GM06990 (cell line): ENCODE data around the gene POTEJ.
"Not testable (repeated sequence)": the region's sequence is repeated elsewhere in the genome, so short reads cannot be mapped to it uniquely, and the experiment has no call there.

ENCODE experiments used
- DNase-seq: peaks from one replicate; pipeline ENCODE4 v3.0.0-alpha.2; 2011; ENCODE audit not compliant: insufficient read length; ENCODE audit errors: extremely low read depth
- H3K27me3 ChIP-seq: replicated peaks from 2 replicates; pipeline ENCODE4 v1.6.0; 2011; ENCODE audit warnings: low read length; ENCODE audit not compliant: control insufficient read depth, insufficient read depth
- H3K36me3 ChIP-seq: 2 replicates; pipeline ENCODE4 v1.5.1; 2011; ENCODE audit warnings: low read length; ENCODE audit not compliant: control insufficient read depth, insufficient read depth
- H3K4me3 ChIP-seq: replicated peaks from 2 replicates; pipeline ENCODE4 v1.5.1; 2011; ENCODE audit warnings: low read depth, mild to moderate bottlenecking, control low read depth, low read length

POTEJ gene

DNA sequence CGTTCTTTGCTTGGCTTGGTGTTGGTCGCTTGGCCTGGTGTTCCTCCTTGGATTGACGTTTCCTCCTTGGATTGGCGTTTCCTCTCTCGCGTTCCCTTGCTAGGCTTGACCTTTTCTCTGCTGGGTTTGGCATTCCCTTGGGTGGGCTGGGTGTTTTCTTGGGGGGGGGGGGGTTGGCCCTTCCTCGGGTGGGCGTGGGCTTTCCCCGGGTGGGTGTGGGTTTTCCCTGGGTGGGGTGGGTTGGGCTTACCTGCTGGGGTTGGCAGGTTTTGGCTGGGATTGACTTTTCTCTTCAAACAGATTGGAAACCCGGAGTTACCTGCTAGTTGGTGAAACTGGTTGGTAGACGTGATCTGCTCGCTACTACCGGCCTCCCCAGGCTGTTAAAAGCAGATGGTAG lies at the start of gene POTEJ:
Gene POTEJ (plus strand): TSS at position 301 of the 400 bp plus-strand sequence. CDS start 93 bp downstream, at position 394.
- not testable (repeated sequence) for H3K36me3 ChIP-seq

DNA sequence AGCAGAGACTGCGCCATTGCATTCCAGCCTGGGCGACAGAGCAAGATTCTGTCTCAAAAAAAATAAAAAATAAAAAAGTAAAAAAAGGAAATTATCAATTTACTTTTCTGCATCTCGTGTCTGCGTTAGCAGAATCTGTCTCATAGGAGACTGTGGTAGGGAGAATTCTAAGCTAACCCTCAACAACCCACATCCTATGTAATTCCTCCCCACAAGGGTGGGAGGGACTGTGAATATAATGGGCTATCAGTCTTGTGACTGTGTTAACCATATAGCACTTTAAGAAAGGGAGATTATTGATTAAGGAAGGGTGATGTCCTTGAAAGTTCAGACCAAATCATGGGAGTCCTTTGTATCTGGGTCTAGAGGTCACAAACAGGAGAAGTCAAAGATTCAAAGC lies 45.1 kb upstream of the POTEJ start:
- not testable (repeated sequence) for DNase-seq, H3K4me3 ChIP-seq, H3K36me3 ChIP-seq, H3K27me3 ChIP-seq

More for the DNA sequence above, at the start of gene POTEJ:
- H3K27me3 ChIP-seq, H3K4me3 ChIP-seq, DNase-seq: not testable (repeated sequence)

DNA sequence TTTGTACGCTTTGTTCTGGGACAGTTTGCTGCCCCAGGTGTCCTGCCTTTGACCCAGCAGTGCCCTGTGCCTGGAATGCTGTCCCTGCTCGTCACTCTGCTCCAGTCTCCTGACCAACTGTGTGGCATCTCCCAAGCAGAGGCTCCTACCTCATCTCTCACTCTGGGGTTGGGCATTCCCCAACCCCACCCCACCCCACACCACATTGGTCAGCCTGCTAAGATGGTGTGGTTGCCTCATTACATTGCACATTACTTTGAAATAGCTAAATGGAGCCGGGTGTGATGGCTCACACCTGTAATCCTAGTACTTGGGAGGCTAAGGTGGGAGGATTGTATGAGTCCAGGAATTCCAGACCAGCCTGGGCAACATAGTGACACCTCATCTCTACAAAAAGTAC lies 39.3 kb upstream of the POTEJ start:
- not testable (repeated sequence) for DNase-seq, H3K36me3 ChIP-seq, H3K27me3 ChIP-seq, H3K4me3 ChIP-seq

DNA sequence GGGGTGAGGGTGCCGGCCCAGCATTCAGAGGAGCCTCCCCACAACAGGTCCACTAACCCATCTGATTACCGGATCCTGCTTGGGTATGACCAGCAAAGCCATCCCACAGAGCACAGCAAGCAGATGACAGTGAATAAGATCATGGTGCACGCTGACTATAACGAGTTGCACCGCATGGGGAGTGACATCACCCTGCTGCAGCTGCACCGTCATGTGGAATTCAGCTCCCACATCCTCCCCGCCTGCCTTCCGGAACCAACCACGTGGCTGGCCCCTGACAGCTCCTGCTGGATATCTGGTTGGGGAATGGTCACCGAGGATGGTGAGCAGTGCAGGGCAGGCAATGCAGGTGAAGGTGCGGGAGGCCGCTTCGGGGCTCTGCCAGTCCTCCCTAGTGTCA lies 37.0 kb upstream of the POTEJ start:
- not testable (repeated sequence) for H3K4me3 ChIP-seq, H3K36me3 ChIP-seq, H3K27me3 ChIP-seq, DNase-seq

DNA sequence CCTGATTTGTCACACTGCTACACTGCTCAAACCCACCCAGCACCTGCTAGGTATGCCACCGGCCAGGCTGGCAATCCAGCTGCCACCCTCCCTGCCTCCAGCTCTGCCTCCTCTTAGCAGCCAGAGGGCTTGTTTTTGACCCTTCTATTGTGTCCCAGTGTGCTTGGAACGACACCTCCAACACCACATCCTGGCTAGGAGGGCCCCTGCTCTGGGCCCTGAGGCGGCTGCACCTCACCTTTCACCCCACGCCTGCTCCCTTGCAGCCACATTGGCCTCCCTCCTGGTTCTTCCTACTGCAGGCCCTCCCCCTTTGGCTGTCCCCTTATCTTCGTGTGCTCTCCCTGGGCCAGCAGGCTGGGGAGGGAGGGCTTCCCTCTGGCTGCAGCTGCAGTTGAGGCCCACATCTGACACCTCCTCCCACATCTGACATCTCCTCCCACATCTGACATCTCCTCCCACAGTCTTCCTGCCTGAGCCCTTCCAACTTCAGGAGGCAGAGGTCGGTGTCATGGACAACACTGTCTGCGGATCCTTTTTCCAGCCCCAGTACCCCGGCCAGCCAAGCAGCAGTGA lies 34.9 kb upstream of the POTEJ start:
- DNase-seq, H3K36me3 ChIP-seq, H3K27me3 ChIP-seq, H3K4me3 ChIP-seq: not testable (repeated sequence)

DNA sequence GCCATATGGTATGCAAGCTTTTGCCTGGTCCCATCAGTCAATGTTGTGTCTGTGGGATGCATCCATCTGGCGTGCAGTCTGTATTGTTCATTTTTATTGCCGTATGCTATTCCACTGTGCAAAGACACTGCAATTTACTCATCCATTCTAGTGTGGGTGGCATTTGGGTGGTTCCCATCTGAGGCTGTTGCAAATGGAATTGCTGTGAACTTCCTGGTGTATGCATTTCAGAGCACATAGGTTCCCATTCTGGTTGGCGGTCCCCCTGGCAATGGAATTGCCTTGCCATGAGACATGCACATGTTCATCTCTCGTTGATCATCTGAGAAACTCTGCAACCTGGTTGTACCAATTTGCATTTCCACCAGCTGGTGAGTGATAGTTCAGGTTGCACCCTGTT lies 33.7 kb upstream of the POTEJ start:
- H3K4me3 ChIP-seq, H3K27me3 ChIP-seq, H3K36me3 ChIP-seq, DNase-seq: not testable (repeated sequence)

DNA sequence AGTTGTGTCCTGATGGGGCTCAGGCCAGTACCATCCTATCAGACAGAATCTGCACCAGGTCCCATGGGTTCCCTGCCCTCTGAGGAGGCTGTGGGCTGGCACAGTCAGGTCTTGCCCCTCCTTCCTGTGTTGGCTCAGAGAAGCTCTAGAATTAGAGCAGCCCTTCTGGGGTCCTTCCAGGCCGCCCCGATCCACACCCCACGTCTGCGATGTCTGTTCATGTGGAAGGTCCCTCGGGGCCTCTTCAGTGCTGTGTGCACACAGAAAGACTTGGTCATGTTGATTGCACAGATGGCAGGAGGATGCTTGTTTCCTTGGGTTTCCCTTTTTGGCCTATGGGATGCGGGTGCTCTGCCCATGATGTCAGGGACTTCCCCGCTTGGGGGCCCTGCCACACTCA lies 32.1 kb upstream of the POTEJ start:
- not testable (repeated sequence) for DNase-seq, H3K4me3 ChIP-seq, H3K36me3 ChIP-seq, H3K27me3 ChIP-seq

DNA sequence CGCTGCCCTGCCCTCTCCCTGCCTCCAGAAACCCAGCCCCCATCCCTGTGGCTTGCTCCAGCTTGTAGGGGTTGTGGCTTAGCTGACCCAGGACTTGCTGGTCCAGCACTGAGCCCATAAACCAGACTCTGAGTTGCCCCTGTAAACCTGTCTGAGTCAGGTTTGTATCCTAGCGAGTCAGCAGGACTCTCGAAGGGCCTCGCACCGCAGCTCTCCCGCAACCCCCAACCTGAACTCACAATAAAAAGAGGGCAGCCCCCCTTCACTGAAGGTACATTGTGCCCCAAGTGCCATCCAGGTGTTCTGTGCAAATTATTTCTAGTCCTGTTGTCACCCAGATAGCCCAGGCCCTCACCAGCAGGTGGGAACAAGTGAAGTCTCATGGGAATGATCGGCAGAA lies 29.7 kb upstream of the POTEJ start:
- not testable (repeated sequence) for DNase-seq, H3K36me3 ChIP-seq, H3K27me3 ChIP-seq, H3K4me3 ChIP-seq

DNA sequence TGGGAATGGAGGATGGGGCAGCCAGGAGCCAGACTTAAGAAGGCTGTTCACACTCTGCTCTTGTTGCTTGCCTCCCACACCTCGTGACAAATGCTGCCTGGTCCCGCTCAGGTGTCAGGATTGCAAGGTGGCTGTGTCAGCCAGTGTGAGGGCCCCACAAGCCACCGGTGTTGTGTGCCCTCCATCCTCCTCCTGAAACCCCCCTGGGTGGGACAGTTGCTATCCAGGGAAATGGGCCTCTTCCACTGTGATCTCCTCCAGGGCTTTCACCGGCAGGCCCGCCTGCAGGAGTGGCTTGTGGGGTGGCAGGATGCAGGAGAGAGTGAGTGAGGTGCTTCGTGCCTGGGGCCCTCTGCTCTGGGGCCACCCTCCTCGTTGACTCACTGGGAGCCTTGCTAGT lies 28.3 kb upstream of the POTEJ start:
- H3K36me3 ChIP-seq, H3K4me3 ChIP-seq, H3K27me3 ChIP-seq, DNase-seq: not testable (repeated sequence)

DNA sequence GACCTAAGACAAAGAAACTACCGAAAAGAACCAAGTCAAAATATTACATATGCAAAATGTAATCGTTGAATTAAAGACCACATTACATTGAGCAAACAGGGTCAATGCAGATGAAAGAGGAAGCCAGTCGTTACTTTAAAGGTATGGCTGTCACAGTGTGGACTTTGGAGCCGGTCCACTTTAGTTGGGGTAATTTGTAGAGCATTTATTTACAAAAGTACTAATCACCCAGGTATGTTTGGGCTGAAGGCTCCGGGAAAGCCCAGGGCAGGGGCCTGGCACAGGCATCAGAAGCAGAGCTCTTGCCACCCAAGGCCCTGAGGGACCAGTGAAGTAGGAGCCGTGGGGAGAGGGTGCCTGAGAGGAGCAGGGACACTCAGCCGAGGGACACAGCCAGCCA lies 27.7 kb upstream of the POTEJ start:
- not testable (repeated sequence) for DNase-seq, H3K27me3 ChIP-seq, H3K4me3 ChIP-seq, H3K36me3 ChIP-seq

DNA sequence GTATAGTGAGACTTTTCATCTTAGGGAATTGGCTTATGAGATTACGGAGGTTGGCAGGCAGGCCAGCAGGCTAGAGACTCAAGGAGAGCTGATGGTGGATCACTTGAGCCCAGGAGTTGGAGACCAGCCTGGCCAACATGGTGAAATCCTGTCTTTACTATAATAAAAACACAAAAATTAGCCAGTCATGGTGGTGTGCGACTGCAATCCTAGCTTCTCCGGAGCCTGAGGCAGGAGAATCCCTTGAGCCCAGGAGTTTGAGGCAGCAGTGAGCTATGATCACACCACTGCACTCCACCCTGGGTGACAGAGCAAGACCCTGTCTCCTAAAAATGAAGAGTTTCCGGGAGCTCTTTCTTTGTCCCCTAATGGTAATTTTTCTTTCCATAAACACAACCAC lies 26.5 kb upstream of the POTEJ start:
- not testable (repeated sequence) for DNase-seq, H3K27me3 ChIP-seq, H3K36me3 ChIP-seq, H3K4me3 ChIP-seq

DNA sequence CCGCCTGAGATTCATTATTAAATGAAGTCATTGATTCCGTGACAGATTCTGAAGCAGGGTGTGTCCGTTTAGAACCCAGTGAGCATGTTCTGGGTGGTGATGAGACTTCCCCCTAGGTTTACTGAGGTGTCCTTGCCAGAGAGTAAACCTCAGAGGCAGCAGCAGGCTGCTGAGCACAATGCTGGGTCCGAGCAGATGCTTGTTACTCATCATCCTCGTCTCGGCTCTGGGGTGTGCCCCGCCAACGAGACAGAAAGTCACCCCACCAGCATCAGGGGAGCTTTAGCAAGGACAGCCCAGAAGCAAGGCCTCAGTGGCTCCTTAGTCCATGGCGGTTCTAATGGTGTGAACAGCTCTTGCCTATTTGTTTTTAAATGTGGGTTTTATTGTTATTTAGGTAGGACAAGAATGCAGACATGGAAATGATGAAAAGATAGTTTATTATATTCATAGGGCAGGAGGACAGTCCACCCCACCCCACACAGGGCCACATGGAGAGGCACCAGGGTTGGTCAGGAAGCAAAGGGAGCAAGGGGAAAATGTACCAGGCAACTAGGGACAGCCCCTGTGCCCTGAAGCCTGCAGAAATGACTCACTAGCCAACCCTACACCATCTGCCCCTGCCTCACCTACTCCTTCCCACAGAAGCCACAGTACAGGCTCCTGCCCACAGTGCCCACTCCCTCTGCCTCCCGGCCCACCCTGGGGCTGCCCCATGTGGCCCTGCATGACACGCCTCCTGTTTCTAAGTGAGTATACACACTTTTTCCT lies 22.4 kb upstream of the POTEJ start:
- not testable (repeated sequence) for H3K27me3 ChIP-seq, H3K36me3 ChIP-seq, H3K4me3 ChIP-seq, DNase-seq

DNA sequence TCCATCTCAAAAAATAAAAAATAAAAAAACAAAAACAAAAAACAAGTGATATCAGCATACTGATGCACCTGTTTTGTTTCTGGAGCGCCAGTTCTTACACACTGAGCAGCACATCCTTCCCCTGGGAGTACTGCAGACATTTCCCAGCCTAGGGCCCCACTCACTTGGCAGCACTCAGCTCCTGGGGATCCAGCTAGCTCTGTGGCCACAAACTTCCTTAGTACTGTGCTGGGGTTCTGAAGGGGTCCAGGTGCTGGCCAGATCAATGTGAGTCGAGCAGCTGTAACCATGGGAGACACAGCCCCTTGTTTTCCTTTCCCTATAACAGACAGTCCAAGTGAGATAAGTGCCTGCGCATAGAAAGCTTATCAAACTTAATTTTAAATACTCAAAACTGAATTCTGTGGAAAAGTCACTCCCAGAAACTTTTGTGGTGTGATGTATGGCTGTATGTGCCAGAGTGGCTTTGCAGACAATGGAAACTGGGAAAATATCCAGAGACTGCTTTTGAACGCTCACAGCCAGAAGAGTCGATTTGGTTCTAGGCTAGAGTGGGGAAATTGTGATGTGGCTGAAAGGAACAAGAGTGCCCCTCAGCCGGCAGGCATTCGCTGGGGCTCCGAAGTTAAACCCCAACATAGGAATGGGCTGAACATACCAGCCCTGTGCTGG lies 20.9 kb upstream of the POTEJ start:
- not testable (repeated sequence) for H3K36me3 ChIP-seq, DNase-seq, H3K4me3 ChIP-seq, H3K27me3 ChIP-seq

DNA sequence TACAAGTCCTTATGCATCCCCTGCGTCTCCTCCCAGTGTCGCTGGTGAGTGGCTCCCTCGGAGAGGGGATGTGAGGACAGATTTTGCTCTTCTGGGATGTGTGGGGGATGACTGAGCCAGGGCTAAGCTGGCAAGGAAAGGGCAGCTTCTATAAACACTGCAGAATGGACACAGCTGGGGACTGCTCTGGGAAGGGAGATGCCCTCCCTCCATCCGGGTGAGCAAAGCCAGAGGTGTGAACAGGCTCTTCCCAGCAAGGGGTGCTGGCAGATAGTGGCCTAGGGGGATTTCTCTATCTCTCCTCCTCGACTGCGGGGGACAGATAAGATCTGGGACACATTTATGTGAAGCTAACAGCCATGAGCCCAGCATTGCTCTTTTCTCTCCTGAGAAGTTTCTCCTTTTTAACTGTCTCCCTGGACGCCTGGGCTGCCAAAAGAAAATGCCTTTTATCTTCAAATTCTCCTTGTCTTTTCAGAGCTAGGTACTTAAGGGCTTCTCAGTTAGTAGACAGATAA lies 20.3 kb upstream of the POTEJ start:
- not testable (repeated sequence) for DNase-seq, H3K27me3 ChIP-seq, H3K36me3 ChIP-seq, H3K4me3 ChIP-seq
